HUDEP-2 (cell line): Measurements from ENCODE around the gene LAMTOR1.
"Not testable (repeated sequence)": the region's sequence is repeated elsewhere in the genome, so short reads cannot be mapped to it uniquely, and the experiment has no call there.

Source experiments
- DNase-seq, 76 experiments: peaks; one replicate each; lab custom pipeline; 2025; ENCODE audit not compliant: unreplicated experiment in 76 of 76; lab: John Stamatoyannopoulos, UW

Gene LAMTOR1

GRCh38 chr11:72102946-72103753 lies at the start of gene LAMTOR1:
LAMTOR1 (minus strand) TSS chr11:72103297; CDS start chr11:72103224, 73 bp downstream.
- DNase-seq = peak in 75 of 76 experiments; percentile 71 to 99 (median 98)

- no peak for DNase-seq
Measured at GRCh38 chr11:72150882-72151281, 47.8 kb upstream of the LAMTOR1 start.

- no peak for DNase-seq
Measured at GRCh38 chr11:72146625-72147024, 43.5 kb upstream of the LAMTOR1 start.

- DNase-seq = no peak
Measured at GRCh38 chr11:72144807-72145565, 41.9 kb upstream of the LAMTOR1 start.

- DNase-seq = not testable (repeated sequence)
Measured at GRCh38 chr11:72142543-72142942, 39.4 kb upstream of the LAMTOR1 start.

- not testable (repeated sequence) for DNase-seq
Measured at GRCh38 chr11:72142086-72142485, 39.0 kb upstream of the LAMTOR1 start.

- DNase-seq = no peak
Measured at GRCh38 chr11:72141066-72141465, 38.0 kb upstream of the LAMTOR1 start.

GRCh38 chr11:72140661-72141060 lies 37.6 kb upstream of the LAMTOR1 start:
- no peak for DNase-seq

GRCh38 chr11:72139500-72139899 lies 36.4 kb upstream of the LAMTOR1 start:
- DNase-seq = no peak

- no peak for DNase-seq
Measured at GRCh38 chr11:72138821-72139390, 35.8 kb upstream of the LAMTOR1 start.

GRCh38 chr11:72136684-72137262 lies 33.7 kb upstream of the LAMTOR1 start:
- DNase-seq = no peak

GRCh38 chr11:72135891-72136683 lies 33.0 kb upstream of the LAMTOR1 start:
- DNase-seq = no peak

- not testable (repeated sequence) for DNase-seq
Measured at GRCh38 chr11:72135473-72135872, 32.4 kb upstream of the LAMTOR1 start, which contains the start of gene FOLR3. FOLR3 (plus strand) TSS chr11:72135725; CDS start chr11:72135953, 228 bp downstream.

- no peak for DNase-seq
Measured at GRCh38 chr11:72132646-72133045, 29.5 kb upstream of the LAMTOR1 start.

GRCh38 chr11:72129381-72129780 lies 26.3 kb upstream of the LAMTOR1 start:
- DNase-seq = no peak

- no peak for DNase-seq
Measured at GRCh38 chr11:72127923-72128322, 24.8 kb upstream of the LAMTOR1 start.

- no peak for DNase-seq
Measured at GRCh38 chr11:72125956-72126355, 22.9 kb upstream of the LAMTOR1 start.

- no peak for DNase-seq
Measured at GRCh38 chr11:72124046-72124445, 20.9 kb upstream of the LAMTOR1 start.

GRCh38 chr11:72123117-72123653 lies 20.1 kb upstream of the LAMTOR1 start:
- no peak for DNase-seq

- no peak for DNase-seq
Measured at GRCh38 chr11:72122607-72123006, 19.5 kb upstream of the LAMTOR1 start.
